NCI-H2227 (cell line): Measurements from ENCODE around the gene CRTC1.
"Not testable (repeated sequence)": the region's sequence is repeated elsewhere in the genome, so short reads cannot be mapped to it uniquely, and the experiment has no call there.

ENCODE experiments used
- DNase-seq: peaks from one replicate; lab custom pipeline; 2025; ENCODE audit not compliant: unreplicated experiment; lab: John Stamatoyannopoulos, UW

The CRTC1 gene

DNA sequence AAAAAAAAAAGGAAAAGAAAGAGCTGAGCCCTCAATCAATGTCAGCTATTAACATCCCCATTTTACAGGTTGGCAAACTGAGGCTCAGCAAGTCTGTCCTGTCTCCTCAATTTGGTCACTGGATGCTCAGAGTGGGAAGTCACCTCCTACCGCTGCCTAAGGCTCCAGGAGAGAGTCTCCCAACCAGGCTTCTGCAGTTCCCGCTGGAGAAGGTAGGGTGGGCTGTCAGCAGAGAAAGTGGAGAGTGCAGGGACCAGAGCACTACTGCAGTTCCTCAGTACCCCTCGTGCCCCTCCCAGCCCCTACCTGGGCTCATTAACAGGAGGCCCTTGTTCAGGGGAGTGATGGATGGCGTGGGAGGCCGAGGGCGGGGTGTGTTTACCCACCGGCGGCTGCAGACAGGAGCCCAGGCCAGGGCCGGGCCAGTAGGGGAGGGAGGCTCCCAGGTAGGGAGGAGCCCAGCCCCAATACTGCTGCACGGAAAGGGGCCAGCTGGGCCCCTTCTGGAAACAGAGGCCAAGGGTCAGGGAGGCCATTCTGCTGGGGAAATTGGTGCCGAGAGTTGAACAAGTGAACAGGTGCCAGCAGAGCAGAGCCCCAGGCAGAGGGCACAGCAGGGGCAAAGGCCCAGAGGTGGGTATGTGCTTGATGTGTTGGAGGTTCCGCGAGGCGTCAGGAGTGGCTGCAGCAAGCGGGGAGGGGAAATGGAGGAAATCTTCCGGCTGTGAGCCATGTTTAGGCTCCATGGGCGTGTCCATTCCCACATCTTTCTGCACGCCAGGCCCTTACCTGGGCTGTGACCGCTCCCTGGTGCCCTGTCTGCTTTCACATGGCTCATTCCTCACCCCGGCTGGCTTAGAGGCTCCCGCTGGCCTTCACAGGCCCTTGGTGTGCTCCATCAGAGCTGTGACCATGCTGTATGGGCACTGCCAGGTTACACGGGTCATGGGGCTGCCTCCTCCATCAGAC, 115.2 kb downstream of the CRTC1 start:
- DNase-seq = no peak

DNA sequence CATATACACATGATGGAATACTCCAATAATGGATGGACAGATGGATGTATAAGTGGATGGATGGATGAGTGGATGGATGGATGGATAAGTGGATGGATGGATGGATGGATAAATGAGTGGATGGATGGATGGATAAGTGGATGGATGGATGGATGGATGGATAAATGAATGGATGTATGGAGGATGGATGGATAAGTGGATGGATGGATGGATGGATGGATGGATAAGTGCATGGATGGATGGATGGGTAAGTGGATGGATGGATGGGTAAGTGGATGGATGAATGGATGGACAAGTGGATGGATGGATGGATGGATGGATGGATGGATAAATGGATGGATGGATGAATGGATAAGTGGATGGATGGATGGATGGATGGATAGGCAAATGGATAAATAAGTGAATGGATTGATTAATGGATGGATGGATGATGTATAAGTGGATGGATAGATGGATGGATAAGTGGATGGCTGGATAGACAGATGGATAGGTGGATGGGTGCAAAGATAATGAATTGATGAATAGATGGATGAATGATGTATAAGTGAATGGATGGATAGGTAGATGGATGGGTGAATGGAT, 116.0 kb downstream of the CRTC1 start:
- DNase-seq = no peak

- DNase-seq = no peak
Observed at GRCh38 chr19:18800079-18800478, 116.6 kb downstream of the CRTC1 start.

DNA sequence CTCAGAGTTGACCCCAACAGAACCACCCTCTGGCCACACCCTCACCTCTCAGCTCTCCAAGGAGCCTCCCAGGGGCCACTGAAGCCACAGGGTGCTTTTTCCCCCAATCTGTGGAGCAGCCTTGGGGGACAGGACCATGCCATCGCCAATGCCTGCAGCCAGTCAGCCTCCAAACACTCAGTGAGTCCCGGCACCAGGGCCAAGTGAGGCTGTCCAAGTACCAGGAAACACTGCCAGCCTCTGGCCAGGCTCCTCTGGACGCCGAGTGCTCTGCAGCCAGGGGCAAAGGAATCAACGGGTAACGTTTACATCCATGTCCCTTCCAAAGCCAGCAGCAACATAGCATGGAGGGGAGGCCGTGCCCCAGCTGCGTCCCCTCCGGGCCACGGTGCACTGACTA, 117.2 kb downstream of the CRTC1 start:
- DNase-seq = no peak

GRCh38 chr19:18802354-18802753, 118.9 kb downstream of the CRTC1 start:
- DNase-seq = no peak

- DNase-seq = no peak
Observed at GRCh38 chr19:18803550-18804138, 120.2 kb downstream of the CRTC1 start.

- DNase-seq = no peak
Observed at GRCh38 chr19:18804139-18804601, 120.7 kb downstream of the CRTC1 start.

DNA sequence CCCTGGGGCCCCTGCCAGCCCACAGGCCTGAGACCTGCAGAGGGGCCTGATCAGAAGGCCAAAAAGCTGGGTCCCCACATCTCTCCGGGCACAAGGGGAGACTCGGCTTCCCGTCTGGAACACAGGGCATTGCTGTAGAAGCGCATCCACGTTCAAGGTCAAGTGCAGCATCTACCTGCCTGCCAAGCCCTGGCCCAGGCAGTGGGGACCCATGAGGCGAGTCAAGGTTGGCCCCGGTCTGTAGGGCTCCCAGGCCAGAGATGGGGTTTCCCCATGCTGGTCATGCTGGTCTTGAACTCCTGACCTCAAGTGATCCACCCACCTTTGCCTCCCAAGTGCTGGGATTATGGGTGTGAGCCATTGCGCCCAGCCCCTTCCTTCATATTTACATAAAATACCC, 121.2 kb downstream of the CRTC1 start:
- DNase-seq = no peak

GRCh38 chr19:18807861-18808331, 124.4 kb downstream of the CRTC1 start:
- DNase-seq = no peak

DNA sequence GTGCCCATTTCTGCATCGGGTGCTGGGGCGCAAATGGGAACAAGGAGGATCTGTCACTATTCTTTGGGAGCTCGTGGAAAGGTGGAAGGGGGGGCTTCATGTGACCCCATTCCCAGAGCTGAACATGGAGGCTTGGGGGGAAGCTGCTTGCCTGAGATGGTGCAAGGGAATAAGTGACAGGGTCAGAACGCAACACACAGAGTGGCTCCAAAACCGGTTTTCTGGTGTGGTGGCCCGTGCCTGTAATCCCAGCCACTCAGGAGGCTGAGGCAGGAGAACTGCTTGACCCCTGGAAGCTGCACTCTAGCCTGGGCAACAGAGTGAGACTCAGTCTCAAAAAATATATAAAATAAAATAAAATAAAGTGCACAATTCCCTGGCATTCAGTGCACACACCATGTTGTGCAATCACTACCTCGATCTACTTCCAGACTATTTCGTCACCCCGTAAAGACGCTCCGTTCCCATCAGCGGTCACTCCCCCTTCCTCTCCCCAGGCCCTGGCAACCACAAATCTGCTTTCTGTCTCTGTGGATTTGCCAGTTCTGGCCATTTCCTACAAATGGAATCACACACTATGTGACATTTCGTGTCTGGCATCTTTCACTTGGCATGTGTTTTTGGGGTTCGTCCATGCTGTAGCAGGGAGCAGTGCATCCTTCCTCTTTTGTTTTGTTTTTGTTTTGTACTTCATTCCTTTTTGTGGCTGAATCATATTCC, 125.8 kb downstream of the CRTC1 start:
- no peak for DNase-seq

- not testable (repeated sequence) for DNase-seq
Observed at GRCh38 chr19:18811638-18812037, 128.2 kb downstream of the CRTC1 start.

- no peak for DNase-seq
Observed at GRCh38 chr19:18814063-18814462, 130.6 kb downstream of the CRTC1 start.

DNA sequence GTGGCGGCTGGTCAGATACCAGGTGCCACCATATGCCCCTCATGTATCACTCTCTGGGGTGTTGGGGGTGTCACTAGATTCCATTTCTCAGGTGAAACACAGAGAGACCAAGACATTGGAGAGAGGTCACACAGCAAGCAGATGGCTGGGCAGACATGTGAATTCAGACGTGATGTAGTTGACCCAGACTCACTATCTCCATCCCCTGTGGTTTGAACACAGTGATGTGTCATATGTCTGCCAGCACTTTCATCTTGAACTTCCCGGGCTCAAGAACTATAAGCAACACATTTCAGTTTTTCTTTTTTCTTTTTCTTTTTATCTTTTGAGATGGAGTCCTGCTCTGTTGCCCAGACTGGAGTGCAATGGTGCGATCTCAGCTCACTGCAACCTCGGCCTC, 132.2 kb downstream of the CRTC1 start:
- DNase-seq = no peak

DNA sequence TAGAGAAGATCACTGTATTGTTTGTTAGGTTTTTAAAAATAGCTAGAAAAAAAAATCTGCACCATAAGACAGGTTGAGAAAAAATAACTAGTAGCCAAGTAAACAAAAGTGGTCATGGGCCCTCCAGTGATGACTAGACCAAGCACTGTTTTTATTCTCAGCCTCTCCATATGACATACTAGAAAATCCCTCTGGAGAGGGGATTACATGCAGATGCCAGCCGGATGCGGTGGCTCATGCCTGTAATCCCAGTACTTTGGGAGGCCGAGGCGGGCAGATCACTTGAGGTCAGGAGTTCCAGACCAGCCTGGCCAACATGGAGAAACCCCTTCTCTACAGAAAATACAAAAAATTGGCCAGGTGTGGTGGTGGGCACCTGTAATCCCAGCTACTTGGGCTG, 133.2 kb downstream of the CRTC1 start:
- DNase-seq = not testable (repeated sequence)

DNA sequence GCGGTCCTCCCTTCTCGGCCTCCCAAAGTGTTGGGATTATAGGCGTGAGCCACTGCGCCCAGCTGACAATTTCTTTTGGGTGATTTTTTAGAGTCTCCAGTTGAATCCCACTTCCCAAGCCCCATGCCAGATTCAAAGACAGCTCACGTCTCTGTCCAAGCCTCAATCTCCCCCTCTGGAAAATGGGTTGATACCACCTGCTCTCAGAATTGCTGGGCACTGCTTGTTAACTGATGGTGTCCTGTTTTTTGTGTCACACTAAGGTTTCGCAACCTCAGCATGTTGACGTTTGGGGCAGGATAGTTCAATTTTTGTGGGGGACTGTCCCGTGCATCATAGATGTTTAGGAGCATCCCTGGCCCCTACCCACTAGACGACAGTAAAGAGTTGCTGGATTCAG, 134.1 kb downstream of the CRTC1 start:
- no peak for DNase-seq

GRCh38 chr19:18828786-18829185, 145.3 kb downstream of the CRTC1 start:
- DNase-seq = no peak

- DNase-seq = no peak
Observed at GRCh38 chr19:18830488-18830887, 147.0 kb downstream of the CRTC1 start.

GRCh38 chr19:18831524-18832305, 148.2 kb downstream of the CRTC1 start, which contains the start of gene UPF1:
Gene UPF1, plus strand, starts transcription at chr19:18831959. Its CDS starts 251 bp downstream, at chr19:18832210.
- peak; percentile 94 for DNase-seq
